ENCODE measurements around the gene MAPK8IP2.

Gene MAPK8IP2

GRCh38 chr22:50599816-50600455 is 657 bp upstream of the MAPK8IP2 start:
- TF ChIP-seq CTCF (IDR thresholded peaks at IDR 0.05; ENCODE audit: low read length) (no peak), EZH2 (IDR thresholded peaks at IDR 0.05; ENCODE audit: borderline replicate concordance, low read length) (no peak)
- H3K27me3 ChIP-seq (ENCODE audit: insufficient read depth, low read length), result no peaks in the 10 kb centered on the region; the same call in 1 of the 2 replicates
- H3K79me2 ChIP-seq (ENCODE audit: insufficient read depth, low read length), result no peaks in the 10 kb centered on the region
- H3K4me1 ChIP-seq (ENCODE audit: insufficient read depth, low read length, severe bottlenecking), result no peaks in the 10 kb centered on the region
- H3K4me3 ChIP-seq (ENCODE audit: low read depth, low read length, poor library complexity, severe bottlenecking), result no peak overlapping the region
- H2AFZ ChIP-seq (ENCODE audit: low read length), result no peak overlapping the region
- no peaks in the 10 kb centered on the region for H3K9me3 ChIP-seq (ENCODE audit: low read length)
- H3K4me2 ChIP-seq (ENCODE audit: low read length), result no peak overlapping the region; the same call in 1 of the 2 replicates
- H3K27ac ChIP-seq (ENCODE audit: low read depth, low read length, poor library complexity, severe bottlenecking), result no peak overlapping the region
- no peaks in the 10 kb centered on the region for H3K36me3 ChIP-seq (ENCODE audit: insufficient read depth, low read length)
- H4K20me1 ChIP-seq (ENCODE audit: insufficient read depth, low read length), result no peaks in the 10 kb centered on the region
- no peaks in the 10 kb centered on the region for H3K9me2 ChIP-seq (ENCODE audit: low read depth, low read length)
- no peak overlapping the region for H3K9ac ChIP-seq (ENCODE audit: low read length)
- no peaks in the 10 kb centered on the region for H3F3A ChIP-seq (ENCODE audit: insufficient read depth, low read length)

GRCh38 chr22:50600967-50601668 is 525 bp downstream of the MAPK8IP2 start:
- no peaks in the 10 kb centered on the region; the same call in 1 of the 2 replicates for H3K27me3 ChIP-seq (ENCODE audit: insufficient read depth, low read length)

DNA sequence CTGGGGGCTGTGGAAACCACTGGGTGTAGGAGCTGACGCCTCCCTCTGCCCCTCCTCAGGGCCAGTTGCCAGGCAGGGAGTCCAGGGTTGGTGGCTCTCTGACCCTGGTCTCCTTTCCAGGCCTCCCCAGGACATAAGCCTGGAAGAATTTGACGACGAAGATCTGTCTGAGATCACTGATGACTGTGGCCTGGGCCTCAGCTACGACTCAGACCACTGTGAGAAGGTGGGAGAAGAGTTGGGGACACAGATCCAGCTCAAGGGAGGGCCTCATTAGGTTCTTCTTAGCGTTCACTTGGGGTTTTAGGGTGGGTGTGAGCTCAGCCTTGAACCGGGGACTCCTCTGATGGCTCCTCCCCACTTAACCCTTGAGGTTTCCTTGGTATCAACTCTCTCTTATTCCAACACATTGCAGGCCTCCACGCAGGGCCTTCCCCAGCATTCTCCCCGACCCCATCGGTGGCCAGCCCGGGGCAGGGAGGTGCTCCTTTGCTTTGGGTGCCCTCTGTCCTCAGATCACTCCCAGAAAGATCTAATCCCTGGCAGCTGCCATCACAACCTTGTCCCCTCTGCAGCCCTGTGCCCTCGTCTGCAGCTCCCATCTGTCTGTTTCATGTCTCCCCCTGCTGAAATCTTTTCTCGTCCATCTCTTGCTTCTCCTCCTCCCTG is 1.2 kb downstream of the MAPK8IP2 start:
- no peaks in the 10 kb centered on the region; the same call in 1 of the 2 replicates for H3K27me3 ChIP-seq (ENCODE audit: insufficient read depth, low read length)
- H3K4me1 ChIP-seq (ENCODE audit: insufficient read depth, low read length, severe bottlenecking), result no peaks in the 10 kb centered on the region
- no peaks in the 10 kb centered on the region for H4K20me1 ChIP-seq (ENCODE audit: insufficient read depth, low read length)
- no peaks in the 10 kb centered on the region for H3K9me3 ChIP-seq (ENCODE audit: low read length)
- no peaks in the 10 kb centered on the region for H3K36me3 ChIP-seq (ENCODE audit: insufficient read depth, low read length)
- H3K27ac ChIP-seq (ENCODE audit: low read depth, low read length, poor library complexity, severe bottlenecking), result no peak overlapping the region
- TF ChIP-seq CTCF (IDR thresholded peaks at IDR 0.05; ENCODE audit: low read length), result no peak
- no peak for TF ChIP-seq EZH2 (IDR thresholded peaks at IDR 0.05; ENCODE audit: borderline replicate concordance, low read length)
- H3F3A ChIP-seq (ENCODE audit: insufficient read depth, low read length), result no peaks in the 10 kb centered on the region
- no peaks in the 10 kb centered on the region for H3K9me2 ChIP-seq (ENCODE audit: low read depth, low read length)
- no peak overlapping the region for H2AFZ ChIP-seq (ENCODE audit: low read length)
- H3K9ac ChIP-seq (ENCODE audit: low read length), result no peak overlapping the region
- H3K79me2 ChIP-seq (ENCODE audit: insufficient read depth, low read length), result no peaks in the 10 kb centered on the region
- H3K4me2 ChIP-seq (ENCODE audit: low read length), result no peak overlapping the region
- no peak overlapping the region for H3K4me3 ChIP-seq (ENCODE audit: low read depth, low read length, poor library complexity, severe bottlenecking)

More at GRCh38 chr22:50600967-50601668, 525 bp downstream of the MAPK8IP2 start:
- Histone ChIP-seq H3K27ac (ENCODE audit: low read depth, low read length, poor library complexity, severe bottlenecking) (no peak overlapping the region), H3K79me2 (ENCODE audit: insufficient read depth, low read length) (no peaks in the 10 kb centered on the region), H3K4me3 (ENCODE audit: low read depth, low read length, poor library complexity, severe bottlenecking) (no peak overlapping the region), H3K4me2 (ENCODE audit: low read length) (no peak overlapping the region), H4K20me1 (ENCODE audit: insufficient read depth, low read length) (no peaks in the 10 kb centered on the region), H3K9me3 (ENCODE audit: low read length) (no peaks in the 10 kb centered on the region), H3K36me3 (ENCODE audit: insufficient read depth, low read length) (no peaks in the 10 kb centered on the region), H3K4me1 (ENCODE audit: insufficient read depth, low read length, severe bottlenecking) (no peaks in the 10 kb centered on the region), H3K9ac (ENCODE audit: low read length) (no peak overlapping the region), H2AFZ (ENCODE audit: low read length) (no peak overlapping the region), H3K9me2 (ENCODE audit: low read depth, low read length) (no peaks in the 10 kb centered on the region), H3F3A (ENCODE audit: insufficient read depth, low read length) (no peaks in the 10 kb centered on the region)
- TF ChIP-seq EZH2 (IDR thresholded peaks at IDR 0.05; ENCODE audit: borderline replicate concordance, low read length) (no peak), CTCF (IDR thresholded peaks at IDR 0.05; ENCODE audit: low read length) (no peak)

Measured in OCI-LY1 (cell line).